ENCODE measurements around the gene KRT6A.

Gene KRT6A

GRCh38 chr12:52525661-52526499 lies 32.8 kb upstream of the KRT6A start:
- Histone ChIP-seq H3K4me1 (ENCODE audit: control insufficient read depth in 5 of 5, insufficient read depth in 5 of 5, low read length in 5 of 5) (peaks cover 3 to 38% (median 27%) of the 10 kb centered on the region in 5 donors), H3K4me3 (ENCODE audit: low read depth in 1 of 5, low read length in 5 of 5) (no peak overlapping the region), H3K27me3 (ENCODE audit: control insufficient read depth in 5 of 5, insufficient read depth in 4 of 5, low read length in 5 of 5) (peaks cover 0 to 3% (median 0%) of the 10 kb centered on the region in 5 donors), H3K9me3 (ENCODE audit: control insufficient read depth in 5 of 5, low read length in 5 of 5) (no peaks in the 10 kb centered on the region), H3K9ac (ENCODE audit: low read length in 5 of 5) (no peak overlapping the region), H3K36me3 (ENCODE audit: control insufficient read depth in 5 of 5, insufficient read depth in 5 of 5, low read length in 5 of 5) (no peaks in the 10 kb centered on the region), H3K27ac (ENCODE audit: low read depth, low read length) (no peak overlapping the region)

- Histone ChIP-seq H3K9me3 (ENCODE audit: control insufficient read depth in 5 of 5, low read length in 5 of 5) (no peaks in the 10 kb centered on the region), H3K27me3 (ENCODE audit: control insufficient read depth in 5 of 5, insufficient read depth in 4 of 5, low read length in 5 of 5) (peaks cover 0 to 3% (median 0%) of the 10 kb centered on the region in 5 donors), H3K9ac (ENCODE audit: low read length in 5 of 5) (no peak overlapping the region), H3K36me3 (ENCODE audit: control insufficient read depth in 5 of 5, insufficient read depth in 5 of 5, low read length in 5 of 5) (no peaks in the 10 kb centered on the region), H3K4me1 (ENCODE audit: control insufficient read depth in 5 of 5, insufficient read depth in 5 of 5, low read length in 5 of 5) (peaks cover 3 to 42% (median 28%) of the 10 kb centered on the region in 5 donors), H3K27ac (ENCODE audit: low read depth, low read length) (no peak overlapping the region), H3K4me3 (ENCODE audit: low read depth in 1 of 5, low read length in 5 of 5) (no peak overlapping the region)
Measured at GRCh38 chr12:52524898-52525591, 32.0 kb upstream of the KRT6A start.

- H3K9ac ChIP-seq (ENCODE audit: low read length in 5 of 5), result no peak overlapping the region
- H3K27me3 ChIP-seq (ENCODE audit: control insufficient read depth in 5 of 5, insufficient read depth in 4 of 5, low read length in 5 of 5), result no peaks in the 10 kb centered on the region
- H3K9me3 ChIP-seq (ENCODE audit: control insufficient read depth in 5 of 5, low read length in 5 of 5), result no peaks in the 10 kb centered on the region
- H3K27ac ChIP-seq (ENCODE audit: low read depth, low read length), result no peak overlapping the region
- peaks cover 3 to 42% (median 28%) of the 10 kb centered on the region in 5 donors for H3K4me1 ChIP-seq (ENCODE audit: control insufficient read depth in 5 of 5, insufficient read depth in 5 of 5, low read length in 5 of 5)
- no peaks in the 10 kb centered on the region for H3K36me3 ChIP-seq (ENCODE audit: control insufficient read depth in 5 of 5, insufficient read depth in 5 of 5, low read length in 5 of 5)
- no peak overlapping the region for H3K4me3 ChIP-seq (ENCODE audit: low read depth in 1 of 5, low read length in 5 of 5)
Measured at GRCh38 chr12:52524241-52524897, 31.3 kb upstream of the KRT6A start.

- Histone ChIP-seq H3K4me1 (ENCODE audit: control insufficient read depth in 5 of 5, insufficient read depth in 5 of 5, low read length in 5 of 5) (peaks cover 3 to 42% (median 28%) of the 10 kb centered on the region in 5 donors), H3K9ac (ENCODE audit: low read length in 5 of 5) (no peak overlapping the region)
Measured at GRCh38 chr12:52523824-52524223, 30.8 kb upstream of the KRT6A start.

GRCh38 chr12:52522346-52523011 lies 29.4 kb upstream of the KRT6A start:
- peak overlapping the region; percentile 54 for H3K27ac ChIP-seq (ENCODE audit: low read depth, low read length)
- H3K4me1 ChIP-seq (ENCODE audit: control insufficient read depth in 5 of 5, insufficient read depth in 5 of 5, low read length in 5 of 5), result peaks cover 3 to 36% (median 28%) of the 10 kb centered on the region in 5 donors
- no peaks in the 10 kb centered on the region for H3K27me3 ChIP-seq (ENCODE audit: control insufficient read depth in 5 of 5, insufficient read depth in 4 of 5, low read length in 5 of 5)
- no peaks in the 10 kb centered on the region for H3K36me3 ChIP-seq (ENCODE audit: control insufficient read depth in 5 of 5, insufficient read depth in 5 of 5, low read length in 5 of 5)
- H3K9me3 ChIP-seq (ENCODE audit: control insufficient read depth in 5 of 5, low read length in 5 of 5), result no peaks in the 10 kb centered on the region
- H3K9ac ChIP-seq (ENCODE audit: low read length in 5 of 5), result no peak overlapping the region
- no peak overlapping the region for H3K4me3 ChIP-seq (ENCODE audit: low read depth in 1 of 5, low read length in 5 of 5)

More at GRCh38 chr12:52523824-52524223, 30.8 kb upstream of the KRT6A start:
- no peaks in the 10 kb centered on the region for H3K9me3 ChIP-seq (ENCODE audit: control insufficient read depth in 5 of 5, low read length in 5 of 5)
- H3K36me3 ChIP-seq (ENCODE audit: control insufficient read depth in 5 of 5, insufficient read depth in 5 of 5, low read length in 5 of 5), result no peaks in the 10 kb centered on the region
- no peaks in the 10 kb centered on the region for H3K27me3 ChIP-seq (ENCODE audit: control insufficient read depth in 5 of 5, insufficient read depth in 4 of 5, low read length in 5 of 5)
- H3K4me3 ChIP-seq (ENCODE audit: low read depth in 1 of 5, low read length in 5 of 5), result no peak overlapping the region
- H3K27ac ChIP-seq (ENCODE audit: low read depth, low read length), result no peak overlapping the region

GRCh38 chr12:52521568-52522266 lies 28.7 kb upstream of the KRT6A start:
- Histone ChIP-seq H3K27ac (ENCODE audit: low read depth, low read length) (peak overlapping the region; percentile 54), H3K27me3 (ENCODE audit: control insufficient read depth in 5 of 5, insufficient read depth in 4 of 5, low read length in 5 of 5) (no peaks in the 10 kb centered on the region), H3K9ac (ENCODE audit: low read length in 5 of 5) (no peak overlapping the region), H3K9me3 (ENCODE audit: control insufficient read depth in 5 of 5, low read length in 5 of 5) (no peaks in the 10 kb centered on the region), H3K4me1 (ENCODE audit: control insufficient read depth in 5 of 5, insufficient read depth in 5 of 5, low read length in 5 of 5) (peaks cover 3 to 40% (median 30%) of the 10 kb centered on the region in 5 donors), H3K4me3 (ENCODE audit: low read depth in 1 of 5, low read length in 5 of 5) (no peak overlapping the region), H3K36me3 (ENCODE audit: control insufficient read depth in 5 of 5, insufficient read depth in 5 of 5, low read length in 5 of 5) (no peaks in the 10 kb centered on the region)

GRCh38 chr12:52521175-52521567 lies 28.1 kb upstream of the KRT6A start:
- peak overlapping the region; percentile 54 for H3K27ac ChIP-seq (ENCODE audit: low read depth, low read length)
- H3K4me1 ChIP-seq (ENCODE audit: control insufficient read depth in 5 of 5, insufficient read depth in 5 of 5, low read length in 5 of 5), result peaks cover 3 to 45% (median 36%) of the 10 kb centered on the region in 5 donors
- H3K36me3 ChIP-seq (ENCODE audit: control insufficient read depth in 5 of 5, insufficient read depth in 5 of 5, low read length in 5 of 5), result no peaks in the 10 kb centered on the region
- no peaks in the 10 kb centered on the region for H3K9me3 ChIP-seq (ENCODE audit: control insufficient read depth in 5 of 5, low read length in 5 of 5)
- H3K4me3 ChIP-seq (ENCODE audit: low read depth in 1 of 5, low read length in 5 of 5), result no peak overlapping the region
- no peaks in the 10 kb centered on the region for H3K27me3 ChIP-seq (ENCODE audit: control insufficient read depth in 5 of 5, insufficient read depth in 4 of 5, low read length in 5 of 5)
- H3K9ac ChIP-seq (ENCODE audit: low read length in 5 of 5), result no peak overlapping the region

- no peaks in the 10 kb centered on the region for H3K27me3 ChIP-seq (ENCODE audit: control insufficient read depth in 5 of 5, insufficient read depth in 4 of 5, low read length in 5 of 5)
- peaks cover 3 to 52% (median 46%) of the 10 kb centered on the region in 5 donors for H3K4me1 ChIP-seq (ENCODE audit: control insufficient read depth in 5 of 5, insufficient read depth in 5 of 5, low read length in 5 of 5)
- H3K4me3 ChIP-seq (ENCODE audit: low read depth in 1 of 5, low read length in 5 of 5), result no peak within 1 kb of the TSS
- H3K9ac ChIP-seq (ENCODE audit: low read length in 5 of 5), result no peak within 1 kb of the TSS
- no peak within 1 kb of the TSS for H3K27ac ChIP-seq (ENCODE audit: low read depth, low read length)
- H3K36me3 ChIP-seq (ENCODE audit: control insufficient read depth in 5 of 5, insufficient read depth in 5 of 5, low read length in 5 of 5), result no peaks in the 10 kb centered on the region
- H3K9me3 ChIP-seq (ENCODE audit: control insufficient read depth in 5 of 5, low read length in 5 of 5), result no peaks in the 10 kb centered on the region
Measured at GRCh38 chr12:52519826-52520662, 27.0 kb upstream of the KRT6A start, which contains the start of gene KRT5. Gene KRT5, minus strand, starts transcription at chr12:52520394. Its CDS starts 98 bp downstream, at chr12:52520296.

GRCh38 chr12:52519387-52519703 lies 26.3 kb upstream of the KRT6A start:
- no peaks in the 10 kb centered on the region for H3K36me3 ChIP-seq (ENCODE audit: control insufficient read depth in 5 of 5, insufficient read depth in 5 of 5, low read length in 5 of 5)
- no peak overlapping the region for H3K4me3 ChIP-seq (ENCODE audit: low read depth in 1 of 5, low read length in 5 of 5)

More at GRCh38 chr12:52519387-52519703, 26.3 kb upstream of the KRT6A start:
- H3K9me3 ChIP-seq (ENCODE audit: control insufficient read depth in 5 of 5, low read length in 5 of 5), result no peaks in the 10 kb centered on the region
- no peak overlapping the region for H3K27ac ChIP-seq (ENCODE audit: low read depth, low read length)
- no peaks in the 10 kb centered on the region for H3K27me3 ChIP-seq (ENCODE audit: control insufficient read depth in 5 of 5, insufficient read depth in 4 of 5, low read length in 5 of 5)
- H3K4me1 ChIP-seq (ENCODE audit: control insufficient read depth in 5 of 5, insufficient read depth in 5 of 5, low read length in 5 of 5), result peaks cover 6 to 54% (median 52%) of the 10 kb centered on the region in 5 donors
- H3K9ac ChIP-seq (ENCODE audit: low read length in 5 of 5), result no peak overlapping the region
